EL (cell line): Measurements from ENCODE around the gene FCGR1A.
A peak's percentile ranks its signal among the peaks of the same experiment; 100 is the strongest.
"Not testable (repeated sequence)": the region's sequence is repeated elsewhere in the genome, so short reads cannot be mapped to it uniquely, and the experiment has no call there.

Experiments used
- DNase-seq: peaks from one replicate; pipeline ENCODE4 v3.0.0-alpha.2; 2016

FCGR1A gene

GRCh38 chr1:149782600-149782999 is at the start of gene FCGR1A:
TSS of gene FCGR1A (plus strand) at chr1:149782694. CDS start at chr1:149782744, 50 bp downstream.
- DNase-seq: not testable (repeated sequence)

- not testable (repeated sequence) for DNase-seq
Observed at GRCh38 chr1:149732781-149733180, 49.7 kb upstream of the FCGR1A start.

- not testable (repeated sequence) for DNase-seq
Observed at GRCh38 chr1:149734692-149735091, 47.8 kb upstream of the FCGR1A start.

DNA sequence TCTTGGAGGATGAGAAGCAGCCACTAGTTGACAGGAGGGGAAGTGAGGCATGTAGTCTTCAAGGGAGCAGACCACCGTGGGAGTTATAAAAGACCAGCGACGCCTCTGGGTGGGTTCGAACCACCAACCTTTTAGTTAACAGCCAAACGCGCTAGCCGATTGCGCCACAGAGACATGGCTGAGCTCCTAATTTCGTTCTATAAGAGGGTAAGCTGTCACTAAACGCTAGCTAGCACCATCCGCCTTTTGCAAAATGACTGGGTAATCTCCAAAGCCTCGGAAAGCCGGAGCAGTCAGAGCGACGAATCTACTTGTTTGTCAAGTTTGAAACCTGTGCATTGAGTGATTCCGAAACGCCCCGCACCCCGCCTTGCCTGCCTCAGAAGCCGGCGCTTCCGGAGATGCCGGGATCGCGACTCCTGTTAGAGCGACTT is 42.3 kb upstream of the FCGR1A start:
- peak; percentile 17 for DNase-seq

- DNase-seq: not testable (repeated sequence)
Observed at GRCh38 chr1:149740590-149741230, 41.8 kb upstream of the FCGR1A start.

- not testable (repeated sequence) for DNase-seq
Observed at GRCh38 chr1:149741914-149742313, 40.6 kb upstream of the FCGR1A start.

- DNase-seq: not testable (repeated sequence)
Observed at GRCh38 chr1:149746463-149747356, 35.8 kb upstream of the FCGR1A start.

GRCh38 chr1:149747359-149748143 is 34.9 kb upstream of the FCGR1A start:
- DNase-seq: not testable (repeated sequence)

GRCh38 chr1:149748144-149748500 is 34.4 kb upstream of the FCGR1A start:
- DNase-seq: not testable (repeated sequence)

GRCh38 chr1:149750562-149750961 is 31.9 kb upstream of the FCGR1A start:
- not testable (repeated sequence) for DNase-seq

GRCh38 chr1:149752186-149752585 is 30.3 kb upstream of the FCGR1A start:
- not testable (repeated sequence) for DNase-seq

GRCh38 chr1:149753466-149753865 is 29.0 kb upstream of the FCGR1A start:
- not testable (repeated sequence) for DNase-seq

- DNase-seq: not testable (repeated sequence)
Observed at GRCh38 chr1:149755294-149755693, 27.2 kb upstream of the FCGR1A start.

- DNase-seq: not testable (repeated sequence)
Observed at GRCh38 chr1:149762294-149762693, 20.2 kb upstream of the FCGR1A start.

DNA sequence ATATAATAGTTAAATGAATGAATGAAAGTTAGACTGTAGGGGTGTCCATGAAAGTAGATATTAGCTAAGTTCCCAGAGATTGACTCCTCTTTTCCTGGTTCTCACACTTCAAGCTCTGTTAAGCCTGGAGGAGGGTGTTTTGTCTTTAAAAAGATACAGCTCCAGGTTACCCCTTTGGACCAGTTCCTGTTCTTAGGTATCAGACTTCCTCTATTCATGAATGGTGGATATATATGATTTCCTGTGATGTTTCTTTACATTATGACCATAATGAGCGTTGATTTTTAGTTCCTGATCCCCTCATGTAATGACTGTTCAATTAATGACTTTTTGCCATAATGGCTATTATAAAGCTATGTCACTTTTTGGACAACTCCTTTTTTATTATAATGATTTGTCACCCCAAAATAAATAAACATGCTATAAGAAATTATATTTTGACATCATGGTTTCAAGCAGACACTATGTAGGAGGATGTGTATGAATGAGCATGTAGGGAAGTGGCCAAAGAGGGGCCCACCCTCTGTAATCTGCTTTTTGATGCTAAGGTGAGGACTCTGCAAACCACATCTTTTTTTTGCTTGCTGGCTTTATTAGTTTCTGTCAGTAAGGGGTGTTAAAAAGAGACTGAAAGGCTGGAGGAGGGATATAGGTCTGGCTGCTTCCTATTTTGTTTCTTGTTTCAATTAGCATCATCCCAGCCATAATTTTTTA is 18.2 kb upstream of the FCGR1A start:
- DNase-seq: not testable (repeated sequence)

DNA sequence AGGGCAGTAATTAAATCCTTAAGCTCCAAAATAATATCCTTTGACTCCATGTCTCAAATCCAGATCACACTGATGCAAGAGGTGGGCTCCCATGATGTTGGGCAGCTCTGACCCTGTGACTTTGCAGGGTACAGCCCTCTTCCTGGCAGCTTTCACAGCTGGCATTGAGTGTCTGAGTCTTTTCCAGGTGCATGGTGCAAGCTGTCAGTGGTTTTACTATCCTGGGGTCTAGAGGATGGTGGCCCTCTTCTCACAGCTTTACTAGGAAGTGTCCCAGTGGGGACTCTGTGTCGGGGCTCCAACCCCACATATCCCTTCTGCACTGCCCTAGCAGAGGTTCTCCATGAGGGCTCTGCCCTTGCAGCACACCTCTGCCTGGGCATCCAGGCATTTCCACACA is 16.3 kb upstream of the FCGR1A start:
- DNase-seq: not testable (repeated sequence)

GRCh38 chr1:149769216-149769615 is 13.3 kb upstream of the FCGR1A start:
- not testable (repeated sequence) for DNase-seq

- not testable (repeated sequence) for DNase-seq
Observed at GRCh38 chr1:149770661-149771060, 11.8 kb upstream of the FCGR1A start.

- not testable (repeated sequence) for DNase-seq
Observed at GRCh38 chr1:149771653-149772425, 10.7 kb upstream of the FCGR1A start.

- DNase-seq: not testable (repeated sequence)
Observed at GRCh38 chr1:149775510-149776147, 6.9 kb upstream of the FCGR1A start.

DNA sequence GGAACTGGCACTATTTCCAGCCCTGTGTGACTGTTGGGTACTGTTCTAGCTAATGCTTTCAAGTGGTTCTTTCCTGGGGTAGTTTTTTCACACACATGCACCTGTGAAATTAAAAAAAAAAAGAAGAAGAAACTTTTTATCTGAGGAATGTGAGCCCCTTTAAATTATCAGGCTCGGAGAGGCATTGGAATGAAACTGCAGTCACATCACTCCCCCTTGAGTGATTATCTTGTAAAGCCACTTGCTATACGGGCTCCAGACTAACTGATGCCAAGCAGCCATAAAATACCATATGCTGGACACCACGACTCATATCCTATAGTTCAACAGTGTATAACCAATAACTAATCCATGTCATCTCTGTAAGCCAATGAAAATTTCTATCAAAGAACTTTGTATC is 5.4 kb upstream of the FCGR1A start:
- not testable (repeated sequence) for DNase-seq
